ENCODE results near the gene SNTG2. TPM values are rescaled to one million over a fixed set of nuclear protein-coding genes. Genes with fewer than 3 reads are reported as not detected.

Gene SNTG2
- total RNA-seq, 2 experiments from 2014 or later: not detected

- no peaks in the 10 kb centered on the region for H3K36me3 ChIP-seq (ENCODE audit: insufficient read depth, low read length)
- POLR2A ChIA-PET: no interaction called here
- no peaks in the 10 kb centered on the region for H3K4me1 ChIP-seq (ENCODE audit: insufficient read depth, low read length, poor library complexity, severe bottlenecking)
- no peaks in the 10 kb centered on the region for H3K9me3 ChIP-seq (ENCODE audit: low read length)
- no peak overlapping the region for H3K4me3 ChIP-seq (ENCODE audit: low read depth, low read length, poor library complexity, severe bottlenecking)
- H2AFZ ChIP-seq (ENCODE audit: low read length): no peak overlapping the region
- no peak overlapping the region for H3K27ac ChIP-seq (ENCODE audit: low read depth, low read length, poor library complexity, severe bottlenecking)
- intact Hi-C loops (cut with micrococcal nuclease; ENCODE audit: unreplicated experiment): no loop called here
- no peaks in the 10 kb centered on the region for H3K9me2 ChIP-seq (ENCODE audit: insufficient read depth, low read length)
- no TSS peak for BruUV-seq (replicated peaks)
- TF ChIP-seq CTCF (conservative IDR thresholded peaks at IDR 0.05; ENCODE audit: low read length) (no peak), EZH2phosphoT487 (IDR thresholded peaks at IDR 0.05; ENCODE audit: borderline replicate concordance, low read depth, low read length) (no peak)
- no peak for DNase-seq (ENCODE audit: low spot score)
- H3K79me2 ChIP-seq (ENCODE audit: insufficient read depth, low read depth, low read length): no peaks in the 10 kb centered on the region
- no peak overlapping the region for H3K4me2 ChIP-seq (ENCODE audit: low read length)
- H4K20me1 ChIP-seq (ENCODE audit: insufficient read depth, low read length): no peaks in the 10 kb centered on the region
- CTCF ChIA-PET (ENCODE audit: unreplicated experiment): no interaction called here
Observed at GRCh38 chr2:1272835-1273234, 322.2 kb downstream of the SNTG2 start.

GRCh38 chr2:1277634-1278033, 327.0 kb downstream of the SNTG2 start:
- ChIA-PET POLR2A (no interaction called here), CTCF (ENCODE audit: unreplicated experiment) (no interaction called here)
- Histone ChIP-seq H3K9me2 (ENCODE audit: insufficient read depth, low read length) (no peaks in the 10 kb centered on the region), H3K79me2 (ENCODE audit: insufficient read depth, low read depth, low read length) (no peaks in the 10 kb centered on the region), H2AFZ (ENCODE audit: low read length) (no peak overlapping the region), H3K9me3 (ENCODE audit: low read length) (no peaks in the 10 kb centered on the region), H3K4me2 (ENCODE audit: low read length) (no peak overlapping the region), H3K36me3 (ENCODE audit: insufficient read depth, low read length) (no peaks in the 10 kb centered on the region), H3K27ac (ENCODE audit: low read depth, low read length, poor library complexity, severe bottlenecking) (no peak overlapping the region), H3K4me3 (ENCODE audit: low read depth, low read length, poor library complexity, severe bottlenecking) (no peak overlapping the region), H3K4me1 (ENCODE audit: insufficient read depth, low read length, poor library complexity, severe bottlenecking) (no peaks in the 10 kb centered on the region), H4K20me1 (ENCODE audit: insufficient read depth, low read length) (no peaks in the 10 kb centered on the region)
- intact Hi-C loops (cut with micrococcal nuclease; ENCODE audit: unreplicated experiment): no loop called here
- no peak for TF ChIP-seq EZH2phosphoT487 (IDR thresholded peaks at IDR 0.05; ENCODE audit: borderline replicate concordance, low read depth, low read length)
- TF ChIP-seq CTCF (conservative IDR thresholded peaks at IDR 0.05; ENCODE audit: low read length): no peak
- BruUV-seq (replicated peaks): no TSS peak
- DNase-seq (ENCODE audit: low spot score): no peak

GRCh38 chr2:1278125-1278524, 327.5 kb downstream of the SNTG2 start:
- Histone ChIP-seq H3K4me1 (ENCODE audit: insufficient read depth, low read length, poor library complexity, severe bottlenecking) (no peaks in the 10 kb centered on the region), H4K20me1 (ENCODE audit: insufficient read depth, low read length) (no peaks in the 10 kb centered on the region), H3K9me3 (ENCODE audit: low read length) (no peaks in the 10 kb centered on the region), H3K79me2 (ENCODE audit: insufficient read depth, low read depth, low read length) (no peaks in the 10 kb centered on the region), H3K27ac (ENCODE audit: low read depth, low read length, poor library complexity, severe bottlenecking) (no peak overlapping the region), H3K4me3 (ENCODE audit: low read depth, low read length, poor library complexity, severe bottlenecking) (no peak overlapping the region), H2AFZ (ENCODE audit: low read length) (no peak overlapping the region), H3K4me2 (ENCODE audit: low read length) (no peak overlapping the region), H3K9me2 (ENCODE audit: insufficient read depth, low read length) (no peaks in the 10 kb centered on the region), H3K36me3 (ENCODE audit: insufficient read depth, low read length) (no peaks in the 10 kb centered on the region)
- BruUV-seq (replicated peaks): no TSS peak
- intact Hi-C loops (cut with micrococcal nuclease; ENCODE audit: unreplicated experiment): no loop called here
- TF ChIP-seq EZH2phosphoT487 (IDR thresholded peaks at IDR 0.05; ENCODE audit: borderline replicate concordance, low read depth, low read length): no peak
- no peak for TF ChIP-seq CTCF (conservative IDR thresholded peaks at IDR 0.05; ENCODE audit: low read length)
- no peak for DNase-seq (ENCODE audit: low spot score)
- ChIA-PET CTCF (ENCODE audit: unreplicated experiment) (no interaction called here), POLR2A (no interaction called here)
